ENCODE data around the gene SYT6.

SYT6 gene

GRCh38 chr1:114155706-114156105, 2.0 kb upstream of the SYT6 start:
- H3F3A ChIP-seq (ENCODE audit: insufficient read depth), result no peaks in the 10 kb centered on the region
- no peak overlapping the region for H3K4me2 ChIP-seq (ENCODE audit: low read depth, low read length, poor library complexity, severe bottlenecking)
- H3K4me3 ChIP-seq (ENCODE audit: insufficient read depth, low read length, poor library complexity, severe bottlenecking), result no peak overlapping the region
- H3K9me2 ChIP-seq (replicated peaks; ENCODE audit: insufficient read depth, low read length), result no peaks in the 10 kb centered on the region
- no peaks in the 10 kb centered on the region; the same call in 1 of the 2 replicates for H3K27me3 ChIP-seq (ENCODE audit: low read length)
- TF ChIP-seq CTCF (IDR thresholded peaks at IDR 0.05; ENCODE audit: insufficient read depth, low read length, poor library complexity, severe bottlenecking), result no peak
- no peak for TF ChIP-seq EZH2phosphoT487 (conservative IDR thresholded peaks at IDR 0.05; ENCODE audit: low read length)
- H2AFZ ChIP-seq (ENCODE audit: low read depth, low read length, severe bottlenecking), result no peak overlapping the region
- H3K36me3 ChIP-seq (ENCODE audit: low read length), result no peaks in the 10 kb centered on the region
- no peaks in the 10 kb centered on the region for H3K9me3 ChIP-seq (ENCODE audit: insufficient read depth, low read length)
- H4K20me1 ChIP-seq (ENCODE audit: low read depth, low read length), result no peaks in the 10 kb centered on the region
- no peak overlapping the region for H3K9ac ChIP-seq (ENCODE audit: low read length)
- H3K79me2 ChIP-seq (ENCODE audit: insufficient read depth, low read length), result no peaks in the 10 kb centered on the region
- no peak overlapping the region for H3K27ac ChIP-seq (ENCODE audit: low read depth, low read length)

GRCh38 chr1:114154963-114155322, 1.3 kb upstream of the SYT6 start:
- H3K9ac ChIP-seq (ENCODE audit: low read length), result no peak overlapping the region
- H3F3A ChIP-seq (ENCODE audit: insufficient read depth), result no peaks in the 10 kb centered on the region
- TF ChIP-seq CTCF (IDR thresholded peaks at IDR 0.05; ENCODE audit: insufficient read depth, low read length, poor library complexity, severe bottlenecking) (no peak), EZH2phosphoT487 (conservative IDR thresholded peaks at IDR 0.05; ENCODE audit: low read length) (no peak)
- H3K4me2 ChIP-seq (ENCODE audit: low read depth, low read length, poor library complexity, severe bottlenecking), result no peak overlapping the region
- H3K9me2 ChIP-seq (replicated peaks; ENCODE audit: insufficient read depth, low read length), result no peaks in the 10 kb centered on the region
- H2AFZ ChIP-seq (ENCODE audit: low read depth, low read length, severe bottlenecking), result no peak overlapping the region
- H4K20me1 ChIP-seq (ENCODE audit: low read depth, low read length), result no peaks in the 10 kb centered on the region
- H3K36me3 ChIP-seq (ENCODE audit: low read length), result no peaks in the 10 kb centered on the region
- no peak overlapping the region for H3K27ac ChIP-seq (ENCODE audit: low read depth, low read length)
- H3K4me3 ChIP-seq (ENCODE audit: insufficient read depth, low read length, poor library complexity, severe bottlenecking), result no peak overlapping the region
- H3K27me3 ChIP-seq (ENCODE audit: low read length), result no peaks in the 10 kb centered on the region; the same call in 1 of the 2 replicates
- no peaks in the 10 kb centered on the region for H3K9me3 ChIP-seq (ENCODE audit: insufficient read depth, low read length)
- no peaks in the 10 kb centered on the region for H3K79me2 ChIP-seq (ENCODE audit: insufficient read depth, low read length)

GRCh38 chr1:114154146-114154962, 685 bp upstream of the SYT6 start:
- Histone ChIP-seq H4K20me1 (ENCODE audit: low read depth, low read length) (no peaks in the 10 kb centered on the region), H3K79me2 (ENCODE audit: insufficient read depth, low read length) (no peaks in the 10 kb centered on the region), H3K9me2 (replicated peaks; ENCODE audit: insufficient read depth, low read length) (no peaks in the 10 kb centered on the region), H3F3A (ENCODE audit: insufficient read depth) (no peaks in the 10 kb centered on the region), H3K4me3 (ENCODE audit: insufficient read depth, low read length, poor library complexity, severe bottlenecking) (no peak overlapping the region), H3K36me3 (ENCODE audit: low read length) (no peaks in the 10 kb centered on the region), H3K27me3 (ENCODE audit: low read length) (no peaks in the 10 kb centered on the region), H3K27ac (ENCODE audit: low read depth, low read length) (no peak overlapping the region), H3K9me3 (ENCODE audit: insufficient read depth, low read length) (no peaks in the 10 kb centered on the region), H2AFZ (ENCODE audit: low read depth, low read length, severe bottlenecking) (no peak overlapping the region), H3K4me2 (ENCODE audit: low read depth, low read length, poor library complexity, severe bottlenecking) (no peak overlapping the region), H3K9ac (ENCODE audit: low read length) (no peak overlapping the region)
- TF ChIP-seq EZH2phosphoT487 (conservative IDR thresholded peaks at IDR 0.05; ENCODE audit: low read length) (no peak), CTCF (IDR thresholded peaks at IDR 0.05; ENCODE audit: insufficient read depth, low read length, poor library complexity, severe bottlenecking) (no peak)

Data from SU-DHL-6 (cell line).